Islet of Langerhans (tissue), 1 donor: ENCODE results near the gene UBE2E3.

Source experiments
- FAIRE-seq: peaks from one replicate; lab custom pipeline; 2011; peaks lifted over from hg19 to GRCh38; lab: Jason Lieb, UNC

The UBE2E3 gene

DNA sequence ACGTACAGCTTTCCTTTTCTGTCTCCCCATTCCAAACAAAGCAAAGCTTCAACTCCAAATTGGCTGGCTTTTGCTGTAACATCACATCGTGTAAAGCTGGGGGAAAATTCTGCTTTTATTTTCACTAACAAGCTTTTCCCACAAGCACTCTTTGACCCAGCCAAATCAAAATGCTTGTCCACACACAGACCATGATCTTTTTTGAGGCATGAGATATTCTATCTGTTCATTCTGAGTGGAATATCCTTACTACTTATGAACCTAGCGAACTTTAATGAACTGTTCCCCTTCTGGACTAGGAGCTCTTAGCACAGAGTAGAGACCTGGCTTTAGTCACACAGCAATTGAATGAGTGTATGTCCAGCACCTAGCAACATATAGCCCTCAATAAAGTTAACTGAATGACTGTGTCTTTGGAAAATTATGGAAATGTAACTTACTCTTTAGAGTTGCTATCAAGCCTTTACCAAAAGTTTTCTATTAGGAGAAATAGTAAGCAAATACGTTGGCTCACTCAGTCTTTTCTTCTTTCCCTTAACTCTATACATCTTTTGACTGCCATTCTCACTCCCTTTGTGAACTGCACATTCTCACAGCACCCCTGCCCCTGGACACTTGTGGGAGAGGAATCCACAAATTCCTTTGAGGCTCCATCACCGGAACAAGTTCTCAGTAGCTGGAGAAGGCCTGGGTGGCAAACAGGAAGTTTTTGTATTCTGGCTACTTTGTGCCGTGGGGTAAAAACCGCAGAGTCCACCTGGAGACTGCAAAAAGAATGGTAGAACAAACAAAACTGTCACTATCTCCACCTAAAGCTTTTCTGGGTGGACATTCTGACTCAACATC lies 1.3 kb upstream of the UBE2E3 start:
- FAIRE-seq: no peak

DNA sequence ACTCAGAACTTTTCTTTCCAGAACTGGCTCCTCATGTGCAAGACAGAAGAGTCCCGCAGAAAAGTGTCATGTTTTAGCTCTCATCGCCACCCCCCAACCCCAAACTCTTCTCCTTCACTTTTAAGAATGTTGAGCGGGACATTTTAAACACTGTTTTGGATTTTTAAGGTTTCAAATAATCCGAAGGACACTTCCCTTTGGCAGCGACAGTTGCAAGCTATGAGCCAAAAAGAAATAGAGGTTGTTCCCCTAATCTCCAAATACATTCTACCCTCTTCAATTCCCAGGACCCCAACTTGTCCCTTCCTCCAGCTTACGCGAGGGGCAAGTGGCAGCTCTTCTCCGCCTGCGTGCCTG lies 678 bp upstream of the UBE2E3 start:
- no peak for FAIRE-seq

- FAIRE-seq: no peak
Measured at GRCh38 chr2:180980943-180981911, 822 bp downstream of the UBE2E3 start.

DNA sequence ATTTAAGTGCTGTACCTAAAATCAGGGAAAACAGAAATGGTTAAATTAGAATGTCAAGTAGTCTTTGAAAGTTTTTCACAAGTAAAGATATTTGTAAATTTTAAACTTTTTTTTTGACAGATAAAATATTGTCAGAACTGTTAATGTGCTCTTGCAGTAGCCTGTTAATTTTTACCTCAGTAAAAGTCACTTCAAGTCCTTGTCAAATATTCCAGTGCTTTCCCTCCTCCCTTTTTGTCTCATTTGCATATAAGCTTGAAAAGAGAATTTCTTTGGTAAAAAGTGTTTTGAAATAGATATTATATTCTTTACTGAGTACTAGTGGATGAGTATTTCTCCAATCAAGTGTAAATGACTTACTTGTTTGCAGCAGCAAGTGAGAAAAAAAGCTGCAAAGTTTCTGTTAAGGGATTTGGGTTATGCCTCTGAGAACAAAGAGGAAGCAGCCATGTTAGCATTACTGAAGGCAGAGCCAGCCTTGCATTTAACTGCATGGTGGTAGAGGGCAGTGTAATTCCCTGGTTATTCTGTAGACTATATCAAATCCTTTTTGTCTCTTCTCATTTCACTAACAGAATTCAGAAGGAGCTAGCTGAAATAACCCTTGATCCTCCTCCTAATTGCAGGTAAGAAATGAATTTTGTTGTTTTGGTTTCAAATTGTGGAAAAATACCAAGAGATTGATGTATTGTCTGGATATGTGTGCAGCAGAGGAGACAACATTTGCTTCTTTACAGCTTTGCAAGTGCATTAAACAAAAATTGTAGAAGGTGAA lies 3.2 kb downstream of the UBE2E3 start:
- FAIRE-seq: peak; percentile 89

DNA sequence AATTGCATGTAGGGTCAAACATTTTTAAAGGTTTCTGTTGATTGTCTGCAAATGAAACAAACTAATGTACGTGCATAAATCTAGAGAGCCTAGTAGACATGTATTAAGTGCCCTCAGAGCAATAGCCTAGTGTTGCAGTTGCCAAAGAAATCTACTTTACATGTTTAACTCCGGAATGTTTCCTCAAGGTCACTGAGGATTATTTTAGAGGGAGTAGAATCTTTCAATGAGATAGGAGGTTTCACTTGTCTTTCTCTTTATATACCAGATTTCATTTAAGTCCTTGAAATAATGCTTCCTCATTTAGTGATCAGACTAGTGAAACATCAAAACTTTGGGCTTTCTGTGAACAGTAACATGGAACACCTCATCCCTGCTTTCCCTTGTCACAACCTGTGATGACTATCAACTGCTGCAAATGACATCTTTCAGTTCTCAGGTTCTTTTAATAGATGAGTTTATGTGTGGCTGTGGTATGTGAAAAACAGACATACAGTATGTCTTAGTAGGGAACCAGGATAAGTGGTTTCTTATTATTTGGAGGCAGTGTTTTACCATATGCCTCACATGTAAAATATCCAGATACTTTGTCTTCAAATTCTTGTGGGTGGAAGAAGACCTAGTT lies 5.5 kb downstream of the UBE2E3 start:
- FAIRE-seq: peak; percentile 88

- FAIRE-seq: no peak
Measured at GRCh38 chr2:180987146-180987545, 6.7 kb downstream of the UBE2E3 start.

DNA sequence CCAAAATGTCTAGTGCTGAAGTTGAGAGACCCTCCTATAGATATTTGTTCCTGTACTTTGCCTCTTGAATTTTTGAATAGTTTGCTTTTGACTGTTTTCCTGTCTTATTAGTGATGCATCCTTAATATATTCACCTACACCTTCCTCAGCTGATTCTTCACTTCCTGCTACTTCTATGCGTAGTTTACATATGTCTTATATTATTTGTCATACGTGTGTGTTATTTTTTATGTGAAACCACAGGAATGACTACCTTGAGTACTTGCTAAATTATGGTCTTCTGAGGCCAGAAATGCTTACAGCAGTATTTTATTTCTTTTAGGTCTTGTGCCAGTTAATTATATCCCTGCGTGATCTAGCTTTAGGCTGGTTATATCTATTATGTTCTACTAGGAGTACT lies 9.9 kb downstream of the UBE2E3 start:
- FAIRE-seq: no peak

DNA sequence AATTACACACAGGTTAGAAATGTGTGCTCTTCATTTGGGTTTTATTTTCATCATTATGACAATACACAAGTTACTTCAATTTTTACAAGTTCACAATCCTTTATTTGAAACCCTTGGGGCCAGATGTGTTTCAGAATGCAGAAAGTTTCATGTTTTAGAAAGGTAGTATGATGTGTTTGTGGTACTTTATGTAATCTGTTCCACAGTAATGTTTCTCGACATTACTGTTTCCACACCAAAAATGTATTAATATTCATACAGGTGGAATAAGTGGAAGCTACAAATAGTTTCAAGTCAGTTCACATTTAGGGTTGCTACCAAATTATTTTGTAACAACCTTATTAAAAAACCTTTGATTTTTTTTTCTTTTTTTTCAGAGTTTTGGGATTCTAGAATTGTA lies 10.4 kb downstream of the UBE2E3 start:
- no peak for FAIRE-seq

GRCh38 chr2:180991361-180991760 lies 11.0 kb downstream of the UBE2E3 start:
- no peak for FAIRE-seq

GRCh38 chr2:180991820-180992219 lies 11.4 kb downstream of the UBE2E3 start:
- no peak for FAIRE-seq

DNA sequence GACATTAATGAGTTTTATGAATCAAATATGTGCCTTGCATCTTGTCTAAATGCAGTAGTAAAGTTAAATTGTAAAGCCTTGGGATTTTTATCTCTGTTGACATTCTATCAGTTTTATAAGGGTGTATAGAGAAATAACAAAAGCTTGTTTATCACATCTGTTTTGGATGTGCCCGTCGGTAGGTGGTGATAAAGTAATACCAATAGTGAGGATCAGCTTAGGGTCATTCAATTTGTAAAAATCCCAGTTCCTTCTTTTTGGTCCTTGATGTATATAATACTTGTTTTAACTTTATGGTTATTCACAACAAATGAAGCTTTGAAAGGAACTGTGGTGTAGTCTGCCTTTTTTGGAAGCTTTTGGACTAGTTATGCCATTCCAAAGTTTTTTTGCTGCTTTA lies 12.6 kb downstream of the UBE2E3 start:
- FAIRE-seq: no peak

GRCh38 chr2:180999274-180999964 lies 19.0 kb downstream of the UBE2E3 start:
- peak; percentile 9 for FAIRE-seq

- FAIRE-seq: no peak
Measured at GRCh38 chr2:181004647-181005325, 24.4 kb downstream of the UBE2E3 start.

- FAIRE-seq: no peak
Measured at GRCh38 chr2:181005326-181005655, 24.9 kb downstream of the UBE2E3 start.

DNA sequence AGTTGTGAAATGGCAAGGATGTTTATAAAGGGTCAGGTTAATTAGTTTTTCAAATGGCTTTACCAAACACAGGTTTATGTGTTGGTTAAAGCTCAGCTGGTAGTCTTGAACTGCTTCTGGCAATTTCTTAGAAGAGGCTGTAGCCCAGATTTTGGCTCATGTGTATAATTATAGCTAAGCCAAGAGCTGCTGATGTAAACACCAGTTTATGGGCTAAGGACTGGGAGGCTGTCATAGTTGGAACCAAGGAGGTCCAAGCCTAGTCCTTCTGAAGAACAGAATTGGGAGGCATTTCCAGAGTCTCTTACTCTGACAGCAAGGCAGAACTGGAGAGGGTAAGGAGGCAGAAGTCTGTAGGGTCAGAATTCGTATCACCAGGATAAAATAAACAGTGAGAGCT lies 25.4 kb downstream of the UBE2E3 start:
- no peak for FAIRE-seq

GRCh38 chr2:181007086-181007837 lies 26.9 kb downstream of the UBE2E3 start:
- no peak for FAIRE-seq

DNA sequence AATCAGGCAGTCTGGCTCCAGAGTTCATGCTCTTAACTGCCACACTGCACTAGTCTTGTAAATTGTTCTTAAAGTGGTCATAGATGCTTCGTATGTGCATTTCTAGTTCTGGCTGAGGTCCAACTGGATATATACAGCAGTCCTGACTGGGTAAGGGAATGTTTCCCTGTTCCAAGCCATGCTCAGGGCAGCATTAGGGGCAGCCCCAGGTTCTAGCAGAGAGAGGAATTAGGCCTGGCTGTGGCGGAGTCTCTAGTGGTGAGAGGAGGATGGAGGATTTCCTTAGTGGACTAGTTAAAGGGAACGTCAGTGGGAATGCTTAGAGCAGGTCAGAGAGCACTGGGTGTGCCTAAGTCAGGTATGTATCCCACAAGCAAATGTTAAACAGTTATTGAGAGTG lies 28.0 kb downstream of the UBE2E3 start:
- FAIRE-seq: no peak

GRCh38 chr2:181021199-181021789 lies 40.9 kb downstream of the UBE2E3 start:
- FAIRE-seq: no peak

DNA sequence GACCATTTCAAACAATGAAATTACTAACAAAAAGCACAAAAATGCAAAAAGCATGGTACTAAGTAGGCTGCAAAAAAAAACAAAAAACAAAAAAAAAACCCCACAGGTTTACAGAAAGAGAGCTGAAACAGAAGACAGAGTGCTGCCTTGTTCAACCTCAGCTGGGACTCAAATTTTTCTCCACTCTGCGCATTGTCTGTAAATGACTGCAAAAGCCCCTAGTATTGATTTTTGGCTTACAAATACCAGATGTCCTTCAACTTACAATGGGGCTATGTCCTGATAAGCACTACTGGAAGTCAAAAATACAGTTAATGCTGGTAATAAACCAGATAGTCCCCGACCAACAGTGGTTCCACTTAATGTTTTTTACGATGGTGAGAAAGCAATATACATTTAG lies 42.2 kb downstream of the UBE2E3 start:
- FAIRE-seq: no peak

- FAIRE-seq: no peak
Measured at GRCh38 chr2:181025004-181025403, 44.6 kb downstream of the UBE2E3 start.
